ENCODE results near the gene ZMAT3.
A peak's percentile ranks its signal among the peaks of the same experiment; 100 is the strongest.
"Not testable (repeated sequence)": the region's sequence is repeated elsewhere in the genome, so short reads cannot be mapped to it uniquely, and the experiment has no call there.

ZMAT3 gene

GRCh38 chr3:179071323-179072099 lies at the start of gene ZMAT3:
Gene ZMAT3 (minus strand): TSS chr3:179071809. CDS start chr3:179067752, 4,057 bp downstream.
- peak; percentile 86 for DNase-seq

GRCh38 chr3:179116816-179117215 lies 45.2 kb upstream of the ZMAT3 start:
- no peak for DNase-seq

- not testable (repeated sequence) for DNase-seq
Observed at GRCh38 chr3:179115444-179115843, 43.8 kb upstream of the ZMAT3 start.

- no peak for DNase-seq
Observed at GRCh38 chr3:179113903-179114302, 42.3 kb upstream of the ZMAT3 start.

GRCh38 chr3:179108086-179108485 lies 36.5 kb upstream of the ZMAT3 start:
- DNase-seq = no peak

- no peak for DNase-seq
Observed at GRCh38 chr3:179107617-179108016, 36.0 kb upstream of the ZMAT3 start.

- no peak for DNase-seq
Observed at GRCh38 chr3:179105881-179106280, 34.3 kb upstream of the ZMAT3 start.

- no peak for DNase-seq
Observed at GRCh38 chr3:179100652-179101051, 29.0 kb upstream of the ZMAT3 start.

- DNase-seq = no peak
Observed at GRCh38 chr3:179098388-179099077, 26.9 kb upstream of the ZMAT3 start.

GRCh38 chr3:179093807-179094206 lies 22.2 kb upstream of the ZMAT3 start:
- DNase-seq = no peak

GRCh38 chr3:179091113-179091512 lies 19.5 kb upstream of the ZMAT3 start:
- no peak for DNase-seq

GRCh38 chr3:179088306-179088705 lies 16.7 kb upstream of the ZMAT3 start:
- DNase-seq = no peak

- DNase-seq = no peak
Observed at GRCh38 chr3:179083977-179084376, 12.4 kb upstream of the ZMAT3 start.

GRCh38 chr3:179082416-179082815 lies 10.8 kb upstream of the ZMAT3 start:
- no peak for DNase-seq

- DNase-seq = no peak
Observed at GRCh38 chr3:179081885-179082284, 10.3 kb upstream of the ZMAT3 start.

- DNase-seq = no peak
Observed at GRCh38 chr3:179079537-179079936, 7.9 kb upstream of the ZMAT3 start.

GRCh38 chr3:179076243-179077027 lies 4.8 kb upstream of the ZMAT3 start:
- no peak for DNase-seq

- DNase-seq = peak; percentile 13
Observed at GRCh38 chr3:179074656-179075055, 3.0 kb upstream of the ZMAT3 start.

GRCh38 chr3:179073816-179074215 lies 2.2 kb upstream of the ZMAT3 start:
- no peak for DNase-seq

- peak; percentile 40 for DNase-seq
Observed at GRCh38 chr3:179072100-179072438, 460 bp upstream of the ZMAT3 start.

GRCh38 chr3:179071027-179071322 lies 634 bp downstream of the ZMAT3 start:
- no peak for DNase-seq

GRCh38 chr3:179069762-179070390 lies 1.7 kb downstream of the ZMAT3 start:
- no peak for DNase-seq

GRCh38 chr3:179068779-179069530 lies 2.7 kb downstream of the ZMAT3 start:
- peak; percentile 13 for DNase-seq
